SIG-M5 treated with dmso at 0.1 percent for 504 hours (cell line): ENCODE measurements around the gene PCSK6.
A peak's percentile ranks its signal among the peaks of the same experiment; 100 is the strongest.

ENCODE experiments used
- DNase-seq: peaks from one replicate; lab custom pipeline; 2025; ENCODE audit not compliant: unreplicated experiment; lab: John Stamatoyannopoulos, UW

Gene PCSK6

DNA sequence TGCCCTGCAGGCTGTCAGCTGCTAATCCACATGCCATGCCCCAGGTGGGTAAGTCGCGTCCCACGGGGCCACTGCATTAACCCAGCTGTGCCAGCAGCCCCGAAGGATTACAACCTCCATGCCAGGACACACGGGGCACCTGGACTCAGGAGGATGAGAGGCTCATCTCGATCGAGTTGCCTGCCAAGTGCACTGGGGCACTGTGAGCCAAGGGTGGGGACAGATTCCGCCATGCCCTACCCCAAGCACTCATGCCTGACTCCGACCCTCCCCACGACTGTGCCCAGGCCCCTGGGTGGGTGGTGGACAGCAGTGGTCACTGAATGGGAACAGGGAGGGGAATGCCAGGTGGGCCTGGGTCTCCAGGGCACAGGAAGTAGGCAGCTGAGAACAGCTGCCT, 173.8 kb downstream of the PCSK6 start:
- no peak for DNase-seq

DNA sequence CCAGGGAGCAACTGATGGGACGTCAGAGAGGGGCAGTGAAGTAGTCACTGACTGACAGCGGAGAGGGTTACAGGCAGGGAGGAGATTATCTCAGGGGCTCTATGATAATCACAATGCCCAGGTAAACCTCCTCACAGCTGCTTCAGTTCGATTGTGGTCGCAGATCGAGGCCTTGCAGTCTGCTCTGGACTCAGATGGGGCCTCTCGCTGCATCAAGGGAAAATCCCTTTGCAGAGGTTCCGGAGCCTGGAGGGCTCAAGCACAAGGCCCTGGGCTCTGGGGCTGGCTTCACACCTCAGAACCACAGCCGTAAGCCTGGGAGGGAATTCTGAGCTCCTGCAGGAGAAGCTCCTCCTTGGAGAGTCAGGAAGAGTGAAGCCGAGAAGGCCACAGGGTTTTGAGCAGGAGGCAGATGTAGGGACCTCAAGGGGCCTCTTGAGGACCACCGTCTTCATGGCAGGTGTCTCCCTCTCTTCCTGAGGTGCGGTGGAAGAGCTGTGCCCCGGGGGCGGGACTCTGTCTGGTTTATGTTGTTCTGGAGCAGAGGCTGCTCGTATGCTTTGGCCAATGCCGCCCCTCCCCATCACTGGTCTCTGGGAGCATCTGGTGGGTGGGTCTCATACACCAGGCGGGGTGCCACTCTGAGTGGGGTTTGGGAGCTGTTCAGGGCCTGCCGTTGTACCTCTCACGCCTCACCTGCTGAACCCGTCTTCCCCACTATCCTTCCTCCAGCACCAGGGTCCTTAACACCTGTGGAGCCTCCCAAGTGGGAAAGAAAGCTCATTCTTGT, 175.0 kb downstream of the PCSK6 start:
- DNase-seq = no peak

DNA sequence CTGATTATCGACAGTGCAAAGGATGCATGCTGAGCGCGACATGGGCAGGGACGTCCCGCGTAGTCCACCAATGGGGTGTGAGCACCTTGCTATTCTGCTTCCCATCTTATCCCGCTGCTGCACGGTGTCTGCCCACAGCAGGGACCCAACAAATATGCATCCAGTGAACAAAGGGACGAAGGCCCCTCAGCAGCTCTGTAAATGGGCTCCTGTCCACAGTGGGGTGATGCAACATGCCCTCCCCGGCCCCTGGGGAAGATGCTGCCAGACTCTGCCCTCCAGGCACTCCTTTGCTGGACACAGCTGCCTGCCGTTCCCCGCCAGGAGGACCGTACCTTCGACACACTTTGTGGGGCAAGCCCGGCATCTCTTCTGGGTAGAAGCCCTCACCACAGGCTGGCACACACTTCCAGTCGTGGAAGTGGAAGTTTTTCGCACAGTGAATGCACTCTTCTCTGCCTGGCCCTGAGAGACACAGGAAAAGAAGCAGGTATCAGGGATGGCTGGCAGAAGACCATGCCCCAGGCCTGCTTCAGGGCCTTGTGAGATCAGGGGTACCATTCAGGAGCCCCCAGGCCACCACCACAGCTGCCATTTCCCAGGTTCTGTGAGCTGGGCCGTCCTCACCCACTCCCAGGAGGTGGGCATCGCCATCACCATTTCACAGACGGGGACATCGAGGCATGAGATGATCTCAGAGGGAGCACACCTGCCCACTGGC, 176.3 kb downstream of the PCSK6 start:
- DNase-seq = no peak

DNA sequence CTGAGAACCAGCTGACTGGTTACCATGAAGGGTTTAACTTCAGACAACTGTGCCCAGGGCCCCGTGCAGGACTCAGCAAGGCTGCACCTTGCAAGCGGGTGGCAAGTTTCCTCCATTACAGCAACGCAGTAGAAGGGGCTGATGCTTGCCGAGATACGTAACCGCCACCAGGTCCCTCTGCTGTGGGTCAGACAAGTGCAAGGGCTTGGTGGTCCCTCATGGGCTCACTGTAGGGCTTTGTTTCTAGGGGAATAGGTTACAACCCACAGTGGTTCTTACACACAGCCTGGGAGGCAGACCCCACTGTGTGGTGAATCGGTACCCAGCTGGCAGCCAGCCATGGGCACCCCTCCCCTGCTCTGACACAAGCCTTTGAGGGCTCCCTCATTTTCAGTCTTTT, 179.0 kb downstream of the PCSK6 start:
- DNase-seq = no peak

DNA sequence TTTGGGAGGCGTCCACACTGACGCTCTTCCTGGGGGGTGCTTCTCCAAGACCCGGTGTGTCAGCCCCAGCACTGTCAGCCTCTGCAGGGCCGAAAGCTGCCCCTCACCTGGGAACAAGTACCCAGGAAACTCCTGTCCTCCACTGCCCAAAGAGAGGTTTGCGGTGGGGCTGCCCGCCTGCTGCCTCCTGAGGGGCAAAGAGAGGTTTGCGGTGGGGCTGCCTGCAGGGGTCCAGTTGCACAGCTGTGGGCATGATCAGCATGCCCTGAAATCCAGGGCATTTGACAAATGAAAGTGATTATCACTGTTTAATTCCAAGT, 179.4 kb downstream of the PCSK6 start:
- DNase-seq = no peak

DNA sequence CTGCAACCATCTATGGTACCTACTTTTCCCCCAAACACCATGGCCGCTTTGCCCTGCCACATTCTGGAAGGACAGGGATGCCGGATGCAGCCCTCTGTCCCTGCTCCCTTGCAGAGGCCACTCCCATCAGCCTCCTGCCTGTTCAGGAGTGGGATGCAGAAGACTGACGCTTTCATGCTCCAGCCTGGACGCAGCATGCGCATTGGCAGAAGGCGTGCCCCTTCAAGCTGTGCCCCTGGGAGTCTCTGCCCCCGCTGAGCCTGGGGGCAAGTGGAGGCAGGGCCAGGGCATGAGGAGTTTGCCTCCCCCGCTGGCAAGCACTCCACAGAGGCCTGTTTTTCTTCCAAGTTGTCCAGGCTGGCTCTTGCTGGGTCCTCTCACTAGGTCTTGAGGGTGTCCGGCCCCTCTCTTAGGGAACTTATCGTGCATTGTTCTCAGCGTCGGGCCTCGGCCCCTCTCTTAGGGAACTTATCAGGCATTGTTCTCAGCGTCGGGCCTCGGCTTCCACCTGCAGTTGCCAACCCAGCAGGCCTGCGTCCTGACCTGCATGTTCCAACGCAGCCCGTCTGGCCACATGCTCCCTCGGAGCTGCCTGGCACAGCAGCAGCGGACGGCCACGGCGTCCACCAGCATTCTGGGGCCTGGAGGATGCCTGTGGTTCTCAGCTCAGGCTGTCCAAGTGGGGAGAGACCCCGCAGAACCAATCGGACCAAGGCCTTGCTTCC, 179.9 kb downstream of the PCSK6 start:
- no peak for DNase-seq

DNA sequence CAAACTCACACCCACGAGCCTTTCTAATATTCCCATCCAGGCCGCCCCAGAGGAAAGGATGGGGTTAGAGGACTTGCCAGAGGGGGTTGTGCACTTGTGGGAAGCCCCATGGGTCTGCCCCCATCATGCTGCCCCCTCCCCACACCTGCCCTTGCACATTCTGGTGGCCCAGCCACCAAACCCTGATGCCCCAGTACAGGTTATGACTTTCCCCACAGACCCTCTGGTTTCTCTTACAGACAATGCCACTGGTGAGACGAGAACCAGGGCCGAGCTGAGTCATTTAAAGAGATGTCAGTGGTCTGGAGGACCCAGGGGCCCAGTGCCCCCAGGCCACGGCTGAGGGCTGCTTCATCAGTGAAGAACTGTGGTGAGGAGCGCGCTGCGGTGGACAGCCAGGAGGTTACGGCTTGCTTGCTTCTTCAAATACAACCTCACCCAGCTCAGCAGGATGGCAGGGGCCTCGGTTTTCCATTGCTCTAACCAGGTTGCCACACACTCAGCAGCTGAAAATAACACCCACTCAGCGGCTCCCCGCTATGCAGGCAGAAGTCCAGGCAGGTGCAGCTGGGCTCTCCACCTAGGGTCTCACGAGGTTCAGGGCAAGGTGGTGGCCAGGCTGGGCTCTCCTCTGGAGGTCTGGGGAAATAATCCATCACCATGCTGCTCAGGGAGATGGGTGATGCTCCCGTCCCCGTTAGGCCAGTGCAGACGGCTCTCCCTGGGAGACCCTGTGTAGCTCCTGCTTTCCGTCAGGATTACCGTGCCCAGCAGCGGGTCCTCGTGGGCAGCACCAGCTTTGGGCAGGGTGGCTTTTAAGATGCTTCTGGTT, 180.7 kb downstream of the PCSK6 start:
- no peak for DNase-seq

DNA sequence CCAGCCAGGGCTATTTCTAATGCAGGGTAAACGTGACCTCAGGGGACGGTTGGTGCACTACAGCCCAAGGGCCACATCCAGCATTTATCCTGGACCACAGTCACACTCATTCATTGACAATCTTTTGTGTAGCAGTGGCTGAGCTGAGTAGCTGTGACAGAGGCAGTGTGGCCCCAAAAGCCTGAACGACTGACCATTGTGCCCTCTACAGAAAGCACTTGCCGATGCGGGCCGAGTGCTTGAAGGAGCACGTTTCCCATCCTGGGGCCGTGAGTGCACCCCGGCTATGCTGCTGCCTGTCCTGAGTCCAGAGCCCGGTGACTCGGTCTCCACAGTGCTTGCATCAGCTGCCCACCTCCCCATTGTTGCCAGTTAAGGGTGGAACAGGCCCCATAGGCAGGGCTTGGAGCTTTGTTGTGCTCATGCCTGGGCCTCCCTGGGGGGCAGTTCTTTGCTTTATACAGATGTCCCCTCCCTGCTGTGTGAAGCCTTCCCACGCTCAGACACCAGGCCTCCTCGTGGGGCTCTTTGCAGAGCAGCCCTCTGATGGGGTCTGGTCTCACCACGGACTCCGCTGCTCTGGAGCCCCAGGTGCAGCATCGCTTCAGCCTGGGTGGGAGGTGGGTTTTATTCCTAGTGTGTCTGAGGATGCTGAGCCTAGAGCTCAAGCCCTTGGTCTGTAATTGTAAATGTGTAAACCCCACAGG, 181.5 kb downstream of the PCSK6 start:
- DNase-seq = no peak

DNA sequence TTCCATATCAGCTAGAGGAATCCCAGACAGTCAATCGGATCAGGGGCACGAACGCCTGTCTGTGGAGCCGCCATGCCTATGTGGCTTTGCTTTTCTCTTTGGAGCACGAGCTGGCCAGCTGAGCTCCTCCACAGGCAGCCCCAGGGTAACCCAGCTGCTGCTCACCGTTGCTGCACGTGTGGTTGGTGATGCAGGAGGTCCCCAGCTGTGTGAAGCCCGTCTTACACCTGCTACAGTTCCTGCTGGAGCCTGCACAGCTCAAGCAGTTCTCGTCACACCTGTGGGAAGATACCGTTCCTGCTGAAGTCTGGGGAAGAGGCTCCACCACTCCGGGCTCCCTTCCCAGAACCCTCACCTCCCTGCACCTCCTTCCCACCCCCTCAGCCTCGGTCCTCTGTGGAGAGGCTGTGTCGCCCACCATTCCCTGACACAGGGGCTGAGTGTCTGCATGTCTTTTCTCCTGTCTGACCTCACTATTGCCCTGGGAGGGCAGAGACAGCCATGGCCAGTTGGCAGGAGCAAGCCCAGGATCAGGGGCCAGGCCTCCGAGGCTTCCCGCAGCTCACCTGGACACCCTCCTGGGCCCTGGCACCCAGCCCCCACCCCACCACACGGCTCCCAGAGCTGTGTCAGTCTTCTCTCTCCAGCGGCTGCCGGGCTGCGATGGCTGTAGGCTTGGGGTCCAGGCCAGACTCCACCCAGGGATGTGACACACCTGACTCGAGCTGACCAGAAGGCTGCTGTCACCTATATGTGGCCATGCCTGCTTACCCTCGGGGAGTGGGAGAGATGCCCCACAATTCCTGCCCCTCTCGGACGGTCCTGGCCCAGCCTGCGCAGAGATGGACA, 182.2 kb downstream of the PCSK6 start:
- DNase-seq = no peak

DNA sequence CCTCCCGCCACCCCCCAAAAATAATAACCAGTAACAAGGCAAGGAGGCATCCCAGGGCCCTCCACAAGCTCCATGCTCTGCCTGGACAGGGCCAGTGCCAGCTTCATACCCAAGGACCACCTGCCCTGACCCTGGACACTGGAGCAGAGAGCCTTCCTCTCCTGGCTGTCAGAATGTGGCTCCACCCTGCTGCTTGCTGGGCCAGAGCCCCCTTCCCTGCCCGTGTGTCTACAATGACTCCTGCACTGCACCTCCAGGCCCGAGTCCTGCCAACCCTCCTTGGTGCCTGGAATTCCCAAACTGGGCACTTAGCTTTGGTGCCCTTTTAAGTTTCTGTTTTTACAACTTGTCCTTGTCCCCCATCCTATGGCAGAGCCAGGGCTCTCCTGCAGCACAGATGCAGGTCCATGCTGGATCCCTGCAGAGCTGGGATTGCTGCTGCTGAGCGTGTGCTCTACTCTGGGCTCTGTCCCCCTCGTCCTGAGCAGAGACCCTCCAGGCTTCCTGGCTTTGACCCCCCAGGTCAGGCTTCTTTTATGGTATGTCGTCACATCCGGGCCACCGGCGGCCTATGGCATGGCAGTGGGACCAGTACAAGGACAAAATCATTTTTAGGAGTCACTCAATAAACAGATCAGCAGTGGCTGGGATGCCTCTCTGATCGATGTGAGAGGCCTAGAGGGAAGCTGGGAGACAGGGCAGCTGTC, 183.0 kb downstream of the PCSK6 start:
- DNase-seq = no peak

DNA sequence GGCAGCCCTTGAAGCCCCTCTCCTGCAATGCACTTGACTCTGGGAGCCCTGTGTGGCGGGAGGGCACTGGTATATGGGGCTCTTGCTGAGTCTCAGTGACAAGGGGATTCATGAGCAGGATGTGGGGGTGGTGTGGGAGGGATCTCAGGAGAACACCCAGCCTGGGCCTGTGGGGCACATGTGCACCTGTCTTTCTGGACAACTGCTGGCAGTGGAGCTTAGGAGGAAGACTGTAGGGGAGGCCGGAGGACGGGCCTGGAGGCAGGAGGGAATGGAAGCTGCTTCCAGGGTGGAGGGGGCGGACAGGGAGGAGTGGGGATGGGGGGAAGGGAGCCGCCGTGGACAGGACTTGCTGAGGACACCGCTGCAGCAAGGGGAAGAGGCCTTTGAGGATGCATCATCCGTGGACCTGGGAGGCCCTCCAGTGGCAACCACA, 183.7 kb downstream of the PCSK6 start:
- no peak for DNase-seq

DNA sequence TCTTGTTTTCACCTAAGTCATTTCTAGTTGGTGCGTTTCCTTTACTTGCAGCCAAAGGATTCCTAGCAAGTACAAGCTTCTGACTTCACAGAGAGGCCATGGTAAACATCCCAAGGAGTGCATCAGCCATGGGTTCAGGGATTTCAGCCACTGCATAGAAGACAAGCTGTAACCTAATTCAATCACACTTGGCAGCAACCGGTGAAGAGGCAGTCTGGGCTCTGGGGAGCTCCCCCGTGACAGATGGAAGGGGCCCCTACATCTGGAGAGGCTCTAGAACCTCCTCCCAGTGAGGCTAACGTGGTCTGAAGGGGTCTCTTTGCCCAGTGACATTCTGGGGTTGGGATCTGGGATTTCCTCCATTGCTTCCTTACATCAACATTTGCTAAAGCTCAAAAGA, 186.1 kb downstream of the PCSK6 start:
- DNase-seq = no peak

DNA sequence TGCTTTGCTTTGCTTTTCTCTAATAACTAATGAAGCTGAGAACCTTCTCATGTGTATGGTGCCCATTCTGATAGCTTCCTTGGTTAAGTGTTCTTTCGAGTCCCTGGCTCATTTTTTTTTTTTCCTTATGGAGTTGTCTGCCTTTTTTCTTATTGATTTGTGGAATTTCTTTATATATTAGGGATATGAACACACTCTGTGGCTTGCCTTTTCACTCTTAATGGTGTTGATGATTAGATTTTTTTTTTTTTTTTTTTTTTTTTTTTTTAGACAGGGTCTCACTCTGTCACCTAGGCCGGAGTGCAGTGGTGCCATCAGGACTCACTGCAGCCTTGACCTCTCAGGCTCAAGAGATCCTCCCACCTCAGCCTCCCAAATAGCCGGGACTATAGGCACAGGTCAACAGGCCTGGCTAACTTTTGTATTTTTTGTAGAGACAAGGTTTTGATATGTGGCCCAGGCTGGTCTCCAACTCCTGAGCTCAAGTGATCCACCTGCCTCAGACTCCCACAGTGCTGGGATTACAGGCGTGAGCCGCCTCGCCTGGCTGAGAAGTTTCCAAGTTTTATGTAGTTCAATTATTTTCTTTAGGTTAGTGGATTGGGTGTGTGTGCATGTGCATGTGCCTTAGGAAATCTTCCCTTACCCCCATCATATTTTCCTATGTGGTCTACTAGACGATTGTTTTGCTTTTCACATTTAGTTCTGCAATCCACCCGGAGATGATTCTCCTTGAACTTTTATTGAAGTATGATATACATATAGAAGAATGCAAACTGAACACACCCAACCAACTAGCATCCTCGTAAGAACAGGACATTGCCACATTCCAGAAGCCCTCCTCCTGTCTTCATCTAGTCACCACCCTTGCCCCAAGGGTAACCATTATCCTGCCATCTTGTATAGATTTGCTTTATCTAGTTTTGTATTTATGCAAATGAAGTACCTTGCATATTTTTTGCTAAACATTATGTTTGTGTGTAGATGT, 192.8 kb downstream of the PCSK6 start:
- DNase-seq = no peak

DNA sequence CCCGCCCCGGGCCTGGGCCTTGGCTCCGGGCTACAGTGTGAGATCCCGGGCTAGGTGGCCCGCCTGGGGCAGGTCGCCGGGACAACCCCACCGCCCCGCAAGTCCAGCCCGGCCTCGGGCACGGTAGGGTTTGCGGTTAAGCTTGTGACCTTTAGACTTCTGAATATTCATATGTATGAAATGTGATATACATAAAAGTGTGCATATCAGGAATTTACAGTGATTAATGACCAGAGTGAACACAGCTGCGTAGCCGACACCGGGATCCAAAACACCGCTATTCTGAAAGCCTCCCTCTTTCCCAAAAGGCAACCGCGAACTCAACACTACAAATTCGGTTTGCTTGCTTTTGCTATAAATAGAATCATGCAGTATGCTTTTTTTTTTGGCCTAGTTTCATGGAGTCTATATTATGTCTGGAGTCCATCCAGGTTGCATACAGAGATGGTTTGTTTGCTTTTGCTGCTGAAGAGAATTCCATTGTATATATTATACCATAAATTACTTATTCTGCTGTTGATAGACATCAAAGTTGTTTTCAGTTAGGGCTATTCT, 193.8 kb downstream of the PCSK6 start:
- DNase-seq = no peak

DNA sequence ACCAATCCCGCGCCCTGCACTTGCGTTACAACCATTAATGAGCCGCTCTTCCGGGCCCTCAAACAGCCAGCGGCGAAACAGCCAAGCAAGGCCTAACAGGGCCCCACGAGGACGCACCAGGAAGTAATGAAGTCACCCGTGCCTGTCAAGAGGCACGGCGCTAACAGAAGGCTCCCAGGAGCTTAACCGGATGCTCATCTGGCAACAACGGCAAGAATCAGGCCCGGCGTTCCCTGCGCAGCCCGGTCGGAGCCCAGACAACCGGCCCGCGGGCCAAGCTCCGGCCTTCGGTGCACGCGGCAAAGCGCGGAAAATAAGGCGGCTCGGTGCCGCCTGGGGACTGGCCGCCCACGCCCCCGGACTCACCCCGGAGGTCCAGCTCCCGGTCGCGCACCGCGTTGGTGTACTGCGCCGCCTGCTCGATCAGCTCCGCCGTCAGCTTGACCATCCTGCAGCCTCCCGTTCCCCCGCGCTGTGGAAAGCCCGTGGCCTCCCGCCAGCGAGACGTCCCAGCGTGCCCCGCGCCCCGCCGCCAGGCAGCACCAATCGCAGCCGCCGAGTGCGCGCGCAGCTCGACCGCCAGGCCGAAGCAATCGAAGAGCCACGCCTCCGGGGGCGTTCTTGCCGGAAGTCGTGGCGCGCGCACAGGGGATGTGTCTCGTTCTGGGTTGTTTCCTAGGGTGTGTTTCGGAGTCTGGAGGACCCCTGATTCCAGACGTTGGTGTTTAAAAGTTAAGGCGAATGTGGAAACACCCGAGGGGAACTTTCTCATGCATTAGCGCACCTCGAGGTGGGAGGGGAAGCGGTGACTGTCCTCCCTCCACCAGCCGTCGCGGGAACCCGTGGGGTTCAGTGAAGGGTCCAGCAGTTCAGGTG, 194.5 kb downstream of the PCSK6 start, which contains the start of gene SNRPA1:
Gene SNRPA1, minus strand, starts transcription at position 518 of the 876 bp plus-strand sequence. Its CDS starts 70 bp downstream, at position 448.
- DNase-seq = peak; percentile 91

DNA sequence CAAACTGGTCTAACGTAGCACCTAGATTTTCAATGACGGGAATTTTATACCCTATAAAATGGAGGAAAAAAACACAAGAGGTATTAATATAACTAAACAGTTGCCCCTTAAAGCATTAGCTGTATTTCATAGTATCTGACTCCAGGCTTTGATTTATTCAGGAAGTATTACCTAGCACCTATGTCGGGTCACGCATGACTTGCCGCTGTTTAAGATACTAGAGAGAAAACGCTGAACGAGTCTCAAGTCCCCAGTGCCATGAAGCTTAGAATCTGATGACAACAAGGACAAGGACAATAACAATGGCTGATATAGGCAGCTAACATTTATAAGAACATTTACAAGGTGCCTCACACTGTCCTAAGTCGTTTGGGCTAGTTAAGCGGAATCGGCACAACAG, 196.4 kb downstream of the PCSK6 start:
- DNase-seq = no peak
